Duodenal mucosa (tissue), 2 donors: Measurements from ENCODE around the gene RTF1.

ENCODE experiments used
- H3K27ac ChIP-seq: one replicate; pipeline ENCODE4 v1.7.0; 2013; ENCODE audit warnings: low read depth, low read length
- H3K27me3 ChIP-seq, 2 donors: one replicate each; pipeline ENCODE4 v1.7.0; 2013; ENCODE audit warnings: low read length in 2 of 2, control low read depth in 1 of 2; ENCODE audit not compliant: insufficient read depth in 2 of 2, control insufficient read depth in 1 of 2
- H3K36me3 ChIP-seq, 2 donors: one replicate each; pipeline ENCODE4 v1.7.0; 2013; ENCODE audit warnings: low read length in 2 of 2, control low read depth in 1 of 2; ENCODE audit not compliant: insufficient read depth in 2 of 2, control insufficient read depth in 1 of 2
- H3K4me1 ChIP-seq, 2 donors: one replicate each; pipeline ENCODE4 v1.7.0; 2013; ENCODE audit warnings: low read length in 2 of 2, control low read depth in 1 of 2; ENCODE audit not compliant: insufficient read depth in 2 of 2, control insufficient read depth in 1 of 2
- H3K4me3 ChIP-seq, 2 donors: one replicate each; pipeline ENCODE4 v1.7.0; 2013; ENCODE audit warnings: low read length in 2 of 2, low read depth in 1 of 2
- H3K9ac ChIP-seq, 2 donors: one replicate each; pipeline ENCODE4 v1.7.0; 2013; ENCODE audit warnings: low read length in 2 of 2, low read depth in 1 of 2
- H3K9me3 ChIP-seq, 2 donors: one replicate each; pipeline ENCODE4 v1.7.0; 2013; ENCODE audit warnings: low read length in 2 of 2, control low read depth in 1 of 2; ENCODE audit not compliant: control insufficient read depth in 1 of 2

Gene RTF1

DNA sequence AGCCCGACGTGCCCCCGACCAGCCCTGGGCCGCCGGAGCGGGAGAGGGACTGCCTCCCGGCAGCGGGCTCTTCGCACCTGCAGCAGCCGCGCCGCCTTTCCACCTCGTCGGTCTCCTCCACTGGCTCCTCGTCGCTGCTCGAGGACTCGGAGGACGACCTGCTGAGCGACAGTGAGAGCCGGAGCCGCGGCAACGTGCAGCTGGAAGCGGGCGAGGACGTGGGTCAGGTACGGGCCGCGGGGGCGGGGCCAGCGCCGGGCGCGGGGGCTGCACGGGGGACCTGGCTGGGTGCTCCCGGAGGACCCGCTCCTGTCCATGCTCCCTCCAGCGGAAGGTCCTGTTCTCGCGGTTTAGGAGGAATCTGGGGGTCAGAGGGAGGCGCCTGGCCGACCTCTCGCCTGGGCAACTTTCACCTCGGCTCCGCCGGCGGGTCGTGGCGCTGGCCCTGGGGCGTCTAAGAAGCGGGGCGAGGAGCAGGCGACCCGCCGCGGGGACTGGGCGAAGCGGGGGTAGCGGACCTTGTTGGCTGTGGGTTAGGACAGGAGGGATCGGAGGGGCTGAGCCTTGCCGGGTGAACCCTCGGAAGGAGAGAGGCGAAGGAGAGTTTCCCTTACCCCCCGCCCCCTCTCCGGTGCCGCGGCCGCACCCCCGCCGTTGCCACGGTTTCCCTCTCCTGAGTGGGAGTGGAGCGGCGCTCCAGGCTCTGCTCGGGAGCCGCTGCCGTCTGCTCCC lies 77.5 kb downstream of the RTF1 start:
- Histone ChIP-seq H3K4me3 (peak overlapping the region; percentile 75 to 81), H3K27me3 (peaks cover 8 to 15% of the 10 kb centered on the region in 2 donors), H3K36me3 (peaks cover 0 to 3% of the 10 kb centered on the region in 2 donors), H3K27ac (peak overlapping the region; percentile 48), H3K9ac (peak overlapping the region; percentile 70 to 78), H3K9me3 (no peaks in the 10 kb centered on the region), H3K4me1 (peaks cover 23 to 33% of the 10 kb centered on the region in 2 donors)

DNA sequence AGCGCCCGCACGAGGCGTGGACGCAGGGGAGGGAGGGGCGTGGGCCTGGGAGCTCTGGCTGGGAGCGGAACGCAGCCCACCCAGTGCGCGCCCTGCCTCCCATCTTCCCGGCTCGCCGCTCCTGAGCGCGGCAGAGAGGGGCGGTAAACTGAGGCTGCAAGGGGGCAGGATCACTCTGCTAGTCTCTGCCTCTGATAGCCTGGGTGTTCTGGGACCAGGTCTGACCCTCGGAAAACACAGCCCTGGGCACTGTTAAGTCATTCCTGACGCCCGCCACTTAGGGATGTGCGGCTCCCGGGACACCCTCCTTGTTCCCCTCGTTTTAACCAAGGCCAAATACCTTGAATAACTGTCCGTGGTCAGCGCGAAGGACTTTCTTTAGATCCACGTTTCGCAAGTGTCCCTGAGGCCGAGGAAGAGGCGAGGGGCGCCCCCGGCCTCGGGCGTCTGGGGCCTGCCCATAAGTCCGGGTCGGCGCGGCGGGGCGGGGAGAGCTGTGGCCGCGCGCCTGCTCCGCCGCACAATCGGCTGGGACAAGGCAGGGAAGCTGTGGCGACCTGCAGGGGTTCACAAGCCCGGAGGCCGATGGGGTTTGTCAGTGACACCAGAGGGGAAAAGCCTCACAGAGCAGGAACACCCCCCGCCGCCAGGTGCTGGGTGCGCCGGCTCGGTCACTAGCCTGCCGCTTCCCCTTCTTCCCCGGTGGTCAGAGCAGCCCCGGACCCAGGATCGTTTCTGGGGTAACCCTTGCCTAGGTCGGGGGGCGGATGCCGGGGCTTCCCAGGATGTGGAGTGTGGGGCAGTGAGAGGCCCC lies 78.2 kb downstream of the RTF1 start:
- H3K27ac ChIP-seq = peak overlapping the region; percentile 81
- H3K36me3 ChIP-seq = peaks cover 0 to 3% of the 10 kb centered on the region in 2 donors
- peak overlapping the region; percentile 75 to 81 for H3K4me3 ChIP-seq
- H3K9ac ChIP-seq = peak overlapping the region; percentile 70 to 78
- peaks cover 11 to 15% of the 10 kb centered on the region in 2 donors for H3K27me3 ChIP-seq
- no peaks in the 10 kb centered on the region for H3K9me3 ChIP-seq
- peaks cover 23 to 33% of the 10 kb centered on the region in 2 donors for H3K4me1 ChIP-seq

DNA sequence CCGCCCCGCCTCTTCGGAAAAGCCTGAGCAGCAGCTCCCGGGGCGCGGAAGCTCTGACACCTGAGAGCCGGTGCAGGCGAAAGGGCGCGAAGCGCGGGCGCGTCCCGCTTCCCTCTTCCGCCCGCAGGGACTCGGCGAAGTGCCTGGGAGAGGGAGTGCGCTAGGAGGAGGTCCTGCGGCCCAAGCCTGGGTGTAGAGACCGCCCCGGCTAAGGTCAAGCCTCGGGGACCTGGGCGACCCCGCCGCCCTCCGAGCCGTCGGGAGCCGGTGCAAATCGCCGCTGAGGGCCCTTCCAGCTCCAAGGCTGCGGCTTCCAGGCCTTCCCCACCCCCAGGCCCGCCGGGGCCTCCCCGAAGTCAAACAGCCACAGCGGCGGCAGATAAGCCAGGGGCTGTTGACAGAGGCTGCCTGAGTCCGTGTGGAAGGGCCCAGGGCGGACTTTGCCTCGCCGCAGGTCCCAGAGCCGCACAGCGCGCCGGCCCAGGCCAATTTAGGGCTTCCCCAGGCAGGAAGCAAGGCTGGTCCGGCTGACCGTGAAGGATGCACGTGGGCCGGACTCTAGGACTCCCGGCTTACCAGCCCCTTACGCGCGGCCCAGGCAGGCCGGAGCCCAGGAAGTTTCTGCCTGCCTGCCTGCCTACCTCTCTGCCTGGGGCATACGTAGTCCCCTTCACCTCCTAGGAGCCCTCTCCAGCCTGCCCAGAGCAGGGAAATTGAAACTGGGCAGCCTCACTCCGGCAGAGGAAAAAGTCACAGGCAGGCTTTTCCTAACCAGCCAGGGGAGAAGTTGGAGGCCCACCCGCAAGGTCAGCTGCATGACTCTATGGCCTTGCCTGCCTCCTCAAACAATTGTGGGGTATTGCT lies 79.1 kb downstream of the RTF1 start:
- peaks cover 23 to 33% of the 10 kb centered on the region in 2 donors for H3K4me1 ChIP-seq
- no peaks in the 10 kb centered on the region for H3K9me3 ChIP-seq
- peak overlapping the region; percentile 81 for H3K27ac ChIP-seq
- peaks cover 0 to 3% of the 10 kb centered on the region in 2 donors for H3K36me3 ChIP-seq
- H3K4me3 ChIP-seq = peak overlapping the region; percentile 75 to 81
- H3K27me3 ChIP-seq = peaks cover 11 to 15% of the 10 kb centered on the region in 2 donors
- H3K9ac ChIP-seq = peak overlapping the region; percentile 70 to 78

DNA sequence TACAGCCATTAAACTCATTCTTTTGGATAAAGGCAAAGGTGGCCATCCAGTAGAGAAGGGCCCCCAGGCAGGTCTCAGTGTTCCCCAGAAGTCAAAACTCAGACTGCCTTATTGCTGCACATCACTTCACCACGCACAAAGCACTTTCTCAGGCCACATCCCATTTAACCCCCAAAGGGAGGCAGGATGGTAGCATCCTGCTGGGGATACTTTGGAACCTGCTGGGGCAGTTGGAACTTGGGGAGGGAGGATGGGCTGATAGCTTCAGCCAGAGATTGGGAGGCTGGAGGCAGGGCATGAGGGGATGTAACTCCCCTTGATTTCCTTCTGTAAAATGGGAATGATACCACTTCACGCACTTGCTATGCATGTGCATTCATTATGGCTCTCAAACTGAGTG lies 81.8 kb downstream of the RTF1 start:
- no peak overlapping the region for H3K4me3 ChIP-seq
- H3K9ac ChIP-seq = no peak overlapping the region
- peaks cover 0 to 8% of the 10 kb centered on the region in 2 donors for H3K36me3 ChIP-seq
- no peak overlapping the region for H3K27ac ChIP-seq
- no peaks in the 10 kb centered on the region for H3K9me3 ChIP-seq
- H3K27me3 ChIP-seq = peaks cover 20 to 22% of the 10 kb centered on the region in 2 donors
- peaks cover 23 to 27% of the 10 kb centered on the region in 2 donors for H3K4me1 ChIP-seq

DNA sequence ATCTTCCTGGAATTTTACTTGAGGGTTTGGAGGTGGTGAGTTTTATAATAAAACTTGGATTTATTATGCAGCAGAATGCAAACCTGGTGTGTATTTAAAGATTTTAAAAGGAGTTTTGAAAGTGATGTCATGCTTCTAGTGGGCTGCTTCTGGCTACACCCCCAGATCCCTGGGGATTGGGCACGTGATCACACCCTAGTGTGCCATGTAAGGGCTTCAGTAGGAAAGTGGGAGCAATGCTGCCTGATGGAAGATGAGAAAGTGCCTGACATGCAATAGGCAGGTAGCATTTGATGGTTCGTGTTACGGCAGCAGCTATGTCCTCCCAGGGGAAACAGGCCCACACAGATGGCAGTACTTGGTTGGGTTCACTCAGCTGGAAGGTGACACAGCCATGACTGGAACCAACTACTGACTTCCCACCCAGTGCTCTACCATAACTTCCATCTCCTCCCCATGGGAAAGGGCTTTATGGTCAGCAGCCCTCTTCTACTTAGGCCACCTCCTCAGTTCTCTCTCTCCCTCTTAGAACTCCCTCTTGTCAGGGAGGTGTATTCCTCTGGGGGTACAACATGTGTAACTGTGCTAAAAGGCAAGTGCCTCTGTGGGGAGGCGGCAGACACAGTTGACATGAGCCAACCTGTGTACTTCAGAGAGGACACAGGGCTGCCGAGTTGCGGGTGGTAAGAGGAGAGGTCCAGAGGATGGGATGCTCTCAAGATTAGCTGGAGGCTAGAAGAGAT lies 82.4 kb downstream of the RTF1 start:
- H3K27me3 ChIP-seq = peaks cover 20 to 22% of the 10 kb centered on the region in 2 donors
- H3K36me3 ChIP-seq = peaks cover 0 to 14% of the 10 kb centered on the region in 2 donors
- H3K27ac ChIP-seq = no peak overlapping the region

DNA sequence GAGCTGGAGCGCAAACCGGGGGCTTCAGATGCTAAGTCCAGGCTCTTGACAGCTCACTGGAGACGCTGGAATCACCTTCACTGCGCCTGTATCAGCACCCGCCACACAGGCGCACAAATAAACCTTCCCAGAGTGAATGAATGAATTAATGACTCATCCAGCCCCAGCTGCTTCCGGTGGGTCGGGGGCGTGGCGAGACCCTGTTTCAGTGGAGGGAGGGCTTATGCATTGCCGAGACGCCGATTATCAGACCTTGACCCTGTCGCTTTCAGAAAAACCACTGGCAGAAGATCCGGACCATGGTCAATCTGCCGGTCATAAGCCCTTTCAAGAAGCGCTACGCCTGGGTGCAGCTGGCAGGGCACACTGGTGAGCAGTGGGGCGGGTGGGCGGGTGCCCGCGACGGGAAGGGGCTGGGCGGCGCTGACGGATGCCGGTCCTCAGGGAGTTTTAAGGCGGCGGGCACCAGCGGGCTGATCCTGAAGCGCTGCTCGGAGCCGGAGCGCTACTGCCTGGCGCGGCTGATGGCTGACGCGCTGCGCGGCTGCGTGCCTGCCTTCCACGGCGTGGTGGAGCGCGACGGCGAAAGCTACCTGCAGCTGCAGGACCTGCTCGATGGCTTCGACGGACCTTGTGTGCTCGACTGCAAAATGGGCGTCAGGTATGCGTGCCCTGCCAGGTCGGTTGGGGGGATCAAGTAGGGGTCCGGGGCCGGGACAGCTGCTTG lies 84.5 kb downstream of the RTF1 start:
- H3K27ac ChIP-seq = no peak overlapping the region
- H3K4me3 ChIP-seq = peak overlapping the region in 1 of 2 donors; percentile 45
- peaks cover 14 to 18% of the 10 kb centered on the region in 2 donors for H3K4me1 ChIP-seq
- no peak overlapping the region for H3K9ac ChIP-seq
- no peaks in the 10 kb centered on the region for H3K9me3 ChIP-seq
- peaks cover 0 to 18% of the 10 kb centered on the region in 2 donors for H3K36me3 ChIP-seq
- H3K27me3 ChIP-seq = peaks cover 9 to 22% of the 10 kb centered on the region in 2 donors

More for the DNA sequence above, 82.4 kb downstream of the RTF1 start:
- no peak overlapping the region for H3K9ac ChIP-seq
- H3K4me3 ChIP-seq = no peak overlapping the region
- H3K4me1 ChIP-seq = peaks cover 25 to 27% of the 10 kb centered on the region in 2 donors
- H3K9me3 ChIP-seq = no peaks in the 10 kb centered on the region

DNA sequence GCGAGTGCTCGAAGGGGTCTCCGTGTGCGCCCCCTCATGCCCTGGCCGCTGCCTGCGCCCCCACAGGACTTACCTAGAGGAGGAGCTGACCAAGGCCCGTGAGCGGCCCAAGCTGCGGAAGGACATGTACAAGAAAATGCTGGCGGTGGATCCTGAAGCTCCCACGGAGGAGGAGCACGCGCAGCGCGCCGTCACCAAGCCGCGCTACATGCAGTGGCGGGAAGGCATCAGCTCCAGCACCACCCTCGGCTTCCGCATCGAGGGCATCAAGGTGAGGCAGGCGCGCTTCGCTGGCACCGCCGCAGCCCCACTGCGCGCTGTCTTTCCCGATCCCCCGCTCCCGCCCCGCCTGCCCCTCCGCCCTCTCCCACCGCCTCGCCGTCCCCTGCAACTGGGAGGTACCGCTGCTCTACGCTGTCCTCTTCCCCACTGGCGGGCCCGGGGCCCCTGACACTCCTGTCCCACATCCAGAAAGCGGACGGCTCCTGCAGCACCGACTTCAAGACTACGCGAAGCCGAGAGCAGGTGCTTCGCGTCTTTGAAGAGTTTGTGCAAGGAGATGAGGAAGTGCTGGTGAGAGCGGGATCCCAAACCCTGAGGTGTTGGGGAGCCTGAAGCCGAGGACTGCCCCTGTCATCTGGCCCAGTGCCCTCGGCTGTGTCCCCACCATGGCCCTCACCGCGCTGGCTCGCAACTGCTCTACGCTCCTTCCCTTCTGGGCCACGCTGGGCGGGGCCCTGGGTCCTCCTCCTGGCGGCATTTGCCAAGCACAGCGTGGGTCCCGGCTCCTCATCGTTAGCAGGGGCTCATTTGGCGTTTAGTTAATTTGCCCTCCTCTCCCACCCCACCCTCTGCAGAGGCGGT lies 85.3 kb downstream of the RTF1 start:
- Histone ChIP-seq H3K4me3 (peak overlapping the region; percentile 8 to 45), H3K27me3 (peaks cover 5 to 20% of the 10 kb centered on the region in 2 donors), H3K9ac (no peak overlapping the region), H3K4me1 (peaks cover 10 to 12% of the 10 kb centered on the region in 2 donors), H3K36me3 (peaks cover 0 to 18% of the 10 kb centered on the region in 2 donors), H3K27ac (no peak overlapping the region), H3K9me3 (no peaks in the 10 kb centered on the region)

DNA sequence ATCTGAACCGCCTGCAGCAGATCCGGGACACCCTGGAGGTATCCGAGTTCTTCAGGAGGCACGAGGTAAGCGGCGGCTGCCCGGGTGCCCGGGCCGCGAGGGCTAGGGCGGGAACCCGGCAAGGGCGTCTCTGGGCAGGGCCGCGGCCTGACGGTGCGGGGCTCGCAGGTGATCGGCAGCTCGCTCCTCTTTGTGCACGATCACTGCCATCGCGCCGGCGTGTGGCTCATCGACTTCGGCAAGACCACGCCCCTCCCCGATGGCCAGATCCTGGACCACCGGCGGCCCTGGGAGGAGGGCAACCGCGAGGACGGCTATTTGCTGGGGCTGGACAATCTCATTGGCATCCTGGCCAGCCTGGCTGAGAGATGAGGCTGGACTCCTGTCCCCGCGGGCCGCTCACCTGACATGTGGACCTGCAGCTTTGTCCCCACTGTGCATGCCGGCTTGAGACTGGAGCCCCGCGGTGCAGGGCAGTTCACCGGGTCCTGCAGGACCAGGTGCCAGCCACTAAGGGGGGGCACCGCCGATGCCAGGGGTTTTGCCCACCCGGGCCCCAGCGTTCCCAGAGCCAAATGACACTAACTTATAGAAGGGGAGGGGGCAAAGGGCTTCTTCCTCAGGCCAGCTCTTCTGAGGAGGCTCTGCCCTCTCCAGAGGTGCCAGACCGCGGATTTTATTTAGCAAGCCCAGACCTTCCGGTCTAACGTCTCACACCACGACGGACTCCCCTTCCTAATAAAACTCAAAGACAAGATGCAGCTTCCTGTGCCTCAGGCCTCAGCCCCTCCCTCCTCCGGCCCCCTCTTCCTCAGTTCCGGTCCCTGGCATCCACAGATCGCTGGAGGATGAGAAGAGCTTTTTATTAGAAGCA lies 86.1 kb downstream of the RTF1 start:
- peak overlapping the region in 1 of 2 donors; percentile 40 for H3K4me3 ChIP-seq
- H3K4me1 ChIP-seq = peaks cover 18 to 19% of the 10 kb centered on the region in 2 donors
- H3K9ac ChIP-seq = no peak overlapping the region
- H3K27me3 ChIP-seq = peaks cover 5 to 20% of the 10 kb centered on the region in 2 donors
- H3K9me3 ChIP-seq = no peaks in the 10 kb centered on the region
- H3K36me3 ChIP-seq = peaks cover 0 to 18% of the 10 kb centered on the region in 2 donors
- H3K27ac ChIP-seq = no peak overlapping the region
